GM06990 (cell line): Measurements from ENCODE around the gene ATP13A1.
"Not testable (repeated sequence)": the region's sequence is repeated elsewhere in the genome, so short reads cannot be mapped to it uniquely, and the experiment has no call there.

ENCODE experiments used
- DNase-seq: peaks from one replicate; pipeline ENCODE4 v3.0.0-alpha.2; 2011; ENCODE audit not compliant: insufficient read length; ENCODE audit errors: extremely low read depth
- H3K27me3 ChIP-seq: replicated peaks from 2 replicates; pipeline ENCODE4 v1.6.0; 2011; ENCODE audit warnings: low read length; ENCODE audit not compliant: control insufficient read depth, insufficient read depth
- H3K36me3 ChIP-seq: 2 replicates; pipeline ENCODE4 v1.5.1; 2011; ENCODE audit warnings: low read length; ENCODE audit not compliant: control insufficient read depth, insufficient read depth
- H3K4me3 ChIP-seq: replicated peaks from 2 replicates; pipeline ENCODE4 v1.5.1; 2011; ENCODE audit warnings: low read depth, mild to moderate bottlenecking, control low read depth, low read length
- CTCF ChIP-seq: IDR thresholded peaks from 2 replicates; pipeline ENCODE4 v1.5.1; 2011; ENCODE audit warnings: low read length, control low read depth, mild to moderate bottlenecking, inconsistent platforms; ENCODE audit not compliant: insufficient read depth, poor library complexity, severe bottlenecking

The ATP13A1 gene

GRCh38 chr19:19613506-19613905, 50.0 kb downstream of the ATP13A1 start:
- H3K27me3 ChIP-seq = no peaks in the 10 kb centered on the region
- H3K36me3 ChIP-seq = no peaks in the 10 kb centered on the region; the same call in none of the 2 replicates
- DNase-seq = no peak
- H3K4me3 ChIP-seq = no peak overlapping the region
- no peak for TF ChIP-seq CTCF

DNA sequence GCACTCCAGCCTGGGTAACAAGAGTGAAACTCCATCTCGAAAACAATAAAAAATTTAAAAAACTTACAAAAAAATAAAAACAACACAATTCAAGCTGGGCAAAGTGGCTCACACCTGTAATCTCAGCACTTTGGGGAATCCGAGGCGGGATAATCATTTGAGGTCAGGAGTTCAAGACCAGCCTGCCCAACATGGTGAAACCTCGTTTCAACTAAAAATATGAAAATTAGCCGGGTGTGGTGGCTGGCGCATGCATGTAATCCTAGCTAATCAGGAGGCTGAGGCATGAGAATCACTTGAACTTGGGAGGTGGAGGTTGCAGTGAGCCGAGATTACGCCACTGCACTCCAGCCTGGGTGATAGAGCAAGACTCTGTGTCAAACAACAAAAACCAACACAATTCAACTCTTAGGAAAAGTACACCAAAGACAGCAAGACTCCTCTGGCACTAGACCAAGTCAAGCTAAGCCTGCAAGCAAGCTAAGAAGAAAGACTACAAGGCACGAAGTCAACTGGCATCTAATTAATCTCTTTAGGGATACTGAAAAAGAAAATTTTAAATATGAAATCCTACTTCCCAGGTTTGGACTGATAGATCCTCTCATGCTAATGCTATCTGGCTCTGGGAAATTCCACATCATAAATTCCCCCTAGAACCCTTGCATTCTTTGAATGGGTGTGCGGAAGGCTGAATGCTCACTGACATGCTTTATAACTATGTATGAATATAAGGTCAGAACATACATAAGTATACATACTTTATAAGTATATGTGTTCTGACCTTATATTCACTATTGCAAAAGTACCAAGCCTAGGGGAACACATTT, 52.9 kb downstream of the ATP13A1 start:
- peaks cover 2% of the 10 kb centered on the region for H3K36me3 ChIP-seq
- TF ChIP-seq CTCF = no peak
- no peaks in the 10 kb centered on the region for H3K27me3 ChIP-seq
- H3K4me3 ChIP-seq = no peak overlapping the region
- no peak for DNase-seq

- H3K27me3 ChIP-seq, H3K36me3 ChIP-seq, H3K4me3 ChIP-seq, DNase-seq: not testable (repeated sequence)
Measured at GRCh38 chr19:19606686-19607085, 56.8 kb downstream of the ATP13A1 start.

DNA sequence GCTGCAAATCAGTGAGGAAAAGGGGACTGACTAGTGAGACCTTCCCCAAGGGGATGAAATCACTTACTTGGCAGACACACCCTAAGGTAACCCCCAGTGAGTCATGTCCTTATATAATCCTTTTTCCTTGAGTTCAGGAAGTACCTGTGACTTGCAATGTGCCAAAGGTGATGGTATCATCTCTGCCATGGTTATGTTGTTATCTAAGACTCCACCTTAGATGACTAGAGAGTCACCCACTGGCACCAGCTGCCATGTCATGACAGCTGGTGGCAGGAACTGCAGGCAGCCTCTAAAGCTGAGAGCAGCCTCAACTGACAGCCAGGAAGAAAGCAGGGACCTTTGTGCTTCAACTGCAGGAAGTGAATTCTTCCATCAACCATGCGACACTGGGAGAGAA, 57.5 kb downstream of the ATP13A1 start:
- H3K4me3 ChIP-seq = no peak overlapping the region
- no peaks in the 10 kb centered on the region for H3K27me3 ChIP-seq
- no peak for DNase-seq
- TF ChIP-seq CTCF = no peak
- H3K36me3 ChIP-seq = peaks cover 2% of the 10 kb centered on the region

DNA sequence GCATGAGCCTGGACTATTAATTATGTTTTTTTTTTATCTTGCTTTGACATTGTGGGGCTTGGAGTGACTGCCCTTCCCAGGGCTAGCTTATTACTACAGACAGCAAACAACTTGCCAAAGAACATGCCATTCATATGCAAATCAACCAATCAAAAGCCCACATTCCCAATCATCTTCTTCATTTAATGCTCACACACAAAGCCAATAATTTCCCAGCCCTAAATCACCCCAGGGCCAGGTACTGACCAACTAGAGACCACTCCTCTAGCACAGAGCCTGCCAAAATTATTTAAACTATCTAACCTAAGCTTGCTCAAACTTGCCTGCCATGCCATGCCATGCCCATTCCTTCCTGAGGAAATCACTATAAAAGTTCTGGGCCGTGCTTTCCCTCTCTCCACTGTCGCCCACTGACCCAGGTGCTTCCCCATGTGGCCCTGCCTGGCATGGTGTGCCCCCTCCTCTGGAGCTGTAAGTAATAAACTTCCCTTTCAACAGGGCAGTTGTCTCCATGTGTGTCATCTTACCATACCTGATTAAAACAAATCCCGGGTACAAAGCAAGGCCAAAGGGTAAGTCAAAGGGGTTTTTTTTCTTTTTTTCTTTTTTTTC, 60.7 kb downstream of the ATP13A1 start:
- TF ChIP-seq CTCF = no peak
- DNase-seq = no peak
- Histone ChIP-seq H3K4me3 (no peak overlapping the region), H3K27me3 (no peaks in the 10 kb centered on the region), H3K36me3 (no peaks in the 10 kb centered on the region; the same call in 1 of the 2 replicates)

GRCh38 chr19:19602136-19602712, 61.3 kb downstream of the ATP13A1 start:
- Histone ChIP-seq H3K27me3 (no peaks in the 10 kb centered on the region), H3K4me3 (no peak overlapping the region), H3K36me3 (no peaks in the 10 kb centered on the region; the same call in 1 of the 2 replicates)
- DNase-seq = no peak
- no peak for TF ChIP-seq CTCF
